Measurements from ENCODE around the gene TUFT1. TPM values are rescaled to one million over a fixed set of nuclear protein-coding genes. Genes with fewer than 3 reads are reported as not detected.
A peak's percentile ranks its signal among the peaks of the same experiment; 100 is the strongest.

TUFT1 gene
- total and polyA plus RNA-seq, 10 of the 15 experiments (the other 5 are each of a cell fraction or from before 2014, with no cell fraction given) = 0.08 to 4.3 (median 3.2) TPM

DNA sequence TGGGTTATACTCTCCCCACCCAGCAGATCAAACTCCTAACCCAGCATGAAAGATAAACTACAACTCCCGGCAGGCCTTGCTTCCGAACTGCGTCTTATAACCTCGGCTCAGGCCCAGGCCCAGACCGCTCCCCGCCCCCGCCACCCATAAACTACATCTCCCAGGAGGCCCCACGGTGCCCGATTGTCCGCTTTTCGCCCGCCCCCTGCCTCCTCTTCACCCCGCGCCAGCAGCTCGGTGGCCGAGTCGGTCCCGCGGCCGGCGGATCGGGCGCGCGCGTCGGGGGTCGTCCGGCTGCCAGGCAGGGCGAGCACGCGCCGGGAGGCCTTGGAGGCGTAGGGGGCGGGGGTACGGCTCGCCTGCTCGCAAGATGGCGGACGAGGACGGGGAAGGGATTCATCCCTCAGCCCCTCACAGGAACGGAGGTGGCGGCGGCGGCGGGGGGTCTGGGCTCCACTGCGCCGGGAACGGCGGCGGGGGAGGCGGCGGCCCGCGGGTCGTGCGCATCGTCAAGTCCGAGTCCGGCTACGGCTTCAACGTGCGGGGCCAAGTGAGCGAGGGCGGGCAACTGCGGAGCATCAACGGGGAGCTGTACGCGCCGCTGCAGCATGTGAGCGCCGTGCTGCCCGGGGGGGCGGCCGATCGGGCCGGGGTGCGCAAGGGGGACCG is 71.9 kb downstream of the TUFT1 start, which contains the start of gene SNX27 (continued):
- no peak for TF ChIP-seq TCF3 (IDR thresholded peaks at IDR 0.05; ENCODE audit: borderline replicate concordance, insufficient read depth, low read depth, low read length)
- TF ChIP-seq, protein P1, sequence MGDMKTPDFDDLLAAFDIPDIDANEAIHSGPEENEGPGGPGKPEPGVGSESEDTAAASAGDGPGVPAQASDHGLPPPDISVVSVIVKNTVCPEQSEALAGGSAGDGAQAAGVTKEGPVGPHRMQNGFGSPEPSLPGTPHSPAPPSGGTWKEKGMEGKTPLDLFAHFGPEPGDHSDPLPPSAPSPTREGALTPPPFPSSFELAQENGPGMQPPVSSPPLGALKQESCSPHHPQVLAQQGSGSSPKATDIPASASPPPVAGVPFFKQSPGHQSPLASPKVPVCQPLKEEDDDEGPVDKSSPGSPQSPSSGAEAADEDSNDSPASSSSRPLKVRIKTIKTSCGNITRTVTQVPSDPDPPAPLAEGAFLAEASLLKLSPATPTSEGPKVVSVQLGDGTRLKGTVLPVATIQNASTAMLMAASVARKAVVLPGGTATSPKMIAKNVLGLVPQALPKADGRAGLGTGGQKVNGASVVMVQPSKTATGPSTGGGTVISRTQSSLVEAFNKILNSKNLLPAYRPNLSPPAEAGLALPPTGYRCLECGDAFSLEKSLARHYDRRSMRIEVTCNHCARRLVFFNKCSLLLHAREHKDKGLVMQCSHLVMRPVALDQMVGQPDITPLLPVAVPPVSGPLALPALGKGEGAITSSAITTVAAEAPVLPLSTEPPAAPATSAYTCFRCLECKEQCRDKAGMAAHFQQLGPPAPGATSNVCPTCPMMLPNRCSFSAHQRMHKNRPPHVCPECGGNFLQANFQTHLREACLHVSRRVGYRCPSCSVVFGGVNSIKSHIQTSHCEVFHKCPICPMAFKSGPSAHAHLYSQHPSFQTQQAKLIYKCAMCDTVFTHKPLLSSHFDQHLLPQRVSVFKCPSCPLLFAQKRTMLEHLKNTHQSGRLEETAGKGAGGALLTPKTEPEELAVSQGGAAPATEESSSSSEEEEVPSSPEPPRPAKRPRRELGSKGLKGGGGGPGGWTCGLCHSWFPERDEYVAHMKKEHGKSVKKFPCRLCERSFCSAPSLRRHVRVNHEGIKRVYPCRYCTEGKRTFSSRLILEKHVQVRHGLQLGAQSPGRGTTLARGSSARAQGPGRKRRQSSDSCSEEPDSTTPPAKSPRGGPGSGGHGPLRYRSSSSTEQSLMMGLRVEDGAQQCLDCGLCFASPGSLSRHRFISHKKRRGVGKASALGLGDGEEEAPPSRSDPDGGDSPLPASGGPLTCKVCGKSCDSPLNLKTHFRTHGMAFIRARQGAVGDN (IDR thresholded peaks at IDR 0.05) = no peak
- peak; percentile 86 for TF ChIP-seq POLR2A (IDR thresholded peaks at IDR 0.05; ENCODE audit: low read depth, low read length)
- TF ChIP-seq SMC3 (IDR thresholded peaks at IDR 0.05; ENCODE audit: borderline replicate concordance, low read length) = no peak
- peak; percentile 97 for TF ChIP-seq LARP7 (IDR thresholded peaks at IDR 0.05)
- TF ChIP-seq HCFC1 (IDR thresholded peaks at IDR 0.05; ENCODE audit: low read length) = peak; percentile 97
- peak; percentile 83; the same call in 1 of the 2 replicates for TF ChIP-seq RB1 (IDR thresholded peaks at IDR 0.05; ENCODE audit: borderline replicate concordance)
- peak; percentile 99 for TF ChIP-seq IKZF1 (conservative IDR thresholded peaks at IDR 0.05)
- peak in 1 of 2 experiments; percentile 80; a peak in 1 of 4 replicates for TF ChIP-seq BHLHE40 (IDR thresholded peaks at IDR 0.05; ENCODE audit: borderline replicate concordance in 1 of 2, low read depth in 2 of 2, low read length in 1 of 2)
- peak; percentile 83 for TF ChIP-seq SREBF1 (IDR thresholded peaks at IDR 0.05; ENCODE audit: low read length)
- TF ChIP-seq, protein P2, sequence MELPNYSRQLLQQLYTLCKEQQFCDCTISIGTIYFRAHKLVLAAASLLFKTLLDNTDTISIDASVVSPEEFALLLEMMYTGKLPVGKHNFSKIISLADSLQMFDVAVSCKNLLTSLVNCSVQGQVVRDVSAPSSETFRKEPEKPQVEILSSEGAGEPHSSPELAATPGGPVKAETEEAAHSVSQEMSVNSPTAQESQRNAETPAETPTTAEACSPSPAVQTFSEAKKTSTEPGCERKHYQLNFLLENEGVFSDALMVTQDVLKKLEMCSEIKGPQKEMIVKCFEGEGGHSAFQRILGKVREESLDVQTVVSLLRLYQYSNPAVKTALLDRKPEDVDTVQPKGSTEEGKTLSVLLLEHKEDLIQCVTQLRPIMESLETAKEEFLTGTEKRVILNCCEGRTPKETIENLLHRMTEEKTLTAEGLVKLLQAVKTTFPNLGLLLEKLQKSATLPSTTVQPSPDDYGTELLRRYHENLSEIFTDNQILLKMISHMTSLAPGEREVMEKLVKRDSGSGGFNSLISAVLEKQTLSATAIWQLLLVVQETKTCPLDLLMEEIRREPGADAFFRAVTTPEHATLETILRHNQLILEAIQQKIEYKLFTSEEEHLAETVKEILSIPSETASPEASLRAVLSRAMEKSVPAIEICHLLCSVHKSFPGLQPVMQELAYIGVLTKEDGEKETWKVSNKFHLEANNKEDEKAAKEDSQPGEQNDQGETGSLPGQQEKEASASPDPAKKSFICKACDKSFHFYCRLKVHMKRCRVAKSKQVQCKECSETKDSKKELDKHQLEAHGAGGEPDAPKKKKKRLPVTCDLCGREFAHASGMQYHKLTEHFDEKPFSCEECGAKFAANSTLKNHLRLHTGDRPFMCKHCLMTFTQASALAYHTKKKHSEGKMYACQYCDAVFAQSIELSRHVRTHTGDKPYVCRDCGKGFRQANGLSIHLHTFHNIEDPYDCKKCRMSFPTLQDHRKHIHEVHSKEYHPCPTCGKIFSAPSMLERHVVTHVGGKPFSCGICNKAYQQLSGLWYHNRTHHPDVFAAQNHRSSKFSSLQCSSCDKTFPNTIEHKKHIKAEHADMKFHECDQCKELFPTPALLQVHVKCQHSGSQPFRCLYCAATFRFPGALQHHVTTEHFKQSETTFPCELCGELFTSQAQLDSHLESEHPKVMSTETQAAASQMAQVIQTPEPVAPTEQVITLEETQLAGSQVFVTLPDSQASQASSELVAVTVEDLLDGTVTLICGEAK (IDR thresholded peaks at IDR 0.05; ENCODE audit: borderline replicate concordance) = peak; percentile 38; the same call in 1 of the 2 replicates
- peak; percentile 56 for TF ChIP-seq NR2F1 (conservative IDR thresholded peaks at IDR 0.05)
- TF ChIP-seq NR2C1 (IDR thresholded peaks at IDR 0.05) = peak; percentile 92
- 0 out of 2 replicates have a peak, but pooled peaks have one; percentile 42 for TF ChIP-seq ZSCAN29 (IDR thresholded peaks at IDR 0.05)
- TF ChIP-seq CBX5 (IDR thresholded peaks at IDR 0.05; ENCODE audit: low read depth) = no peak
- TF ChIP-seq GATAD2B (conservative IDR thresholded peaks at IDR 0.05; ENCODE audit: low read depth) = peak; percentile 88
- no peak for TF ChIP-seq HDAC6 (IDR thresholded peaks at IDR 0.05; ENCODE audit: unreplicated experiment)
- peak; percentile 25 for TF ChIP-seq SP1 (IDR thresholded peaks at IDR 0.05; ENCODE audit: low read depth, low read length)
- TF ChIP-seq DPF2 (IDR thresholded peaks at IDR 0.05) = peak; percentile 73
- peak; percentile 50 for TF ChIP-seq KLF5 (IDR thresholded peaks at IDR 0.05; ENCODE audit: partially characterized antibody)
- TF ChIP-seq TARDBP (IDR thresholded peaks at IDR 0.05; ENCODE audit: borderline replicate concordance) = peak; percentile 94
- TF ChIP-seq BACH1 (IDR thresholded peaks at IDR 0.05; ENCODE audit: borderline replicate concordance) = peak; percentile 59; the same call in 1 of the 2 replicates
- TF ChIP-seq POLR2AphosphoS5 (IDR thresholded peaks at IDR 0.05; ENCODE audit: low read length) = peak; percentile 13; the same call in 1 of the 2 replicates
- 0 out of 2 replicates have a peak, but pooled peaks have one; percentile 40 for TF ChIP-seq TBL1XR1 (IDR thresholded peaks at IDR 0.05; ENCODE audit: low read depth, low read length)

Data from GM12878 (cell line).